NCI-H69 (cell line): Measurements from ENCODE around the gene KLHDC8A.
"Not testable (repeated sequence)": the region's sequence is repeated elsewhere in the genome, so short reads cannot be mapped to it uniquely, and the experiment has no call there.

ENCODE experiments used
- DNase-seq: peaks from one replicate; lab custom pipeline; 2025; lab: John Stamatoyannopoulos, UW

KLHDC8A gene

GRCh38 chr1:205356440-205357139 is at the start of gene KLHDC8A:
Gene KLHDC8A (minus strand): TSS chr1:205356922. CDS start chr1:205343604, 13,318 bp downstream.
- peak; percentile 97 for DNase-seq

DNA sequence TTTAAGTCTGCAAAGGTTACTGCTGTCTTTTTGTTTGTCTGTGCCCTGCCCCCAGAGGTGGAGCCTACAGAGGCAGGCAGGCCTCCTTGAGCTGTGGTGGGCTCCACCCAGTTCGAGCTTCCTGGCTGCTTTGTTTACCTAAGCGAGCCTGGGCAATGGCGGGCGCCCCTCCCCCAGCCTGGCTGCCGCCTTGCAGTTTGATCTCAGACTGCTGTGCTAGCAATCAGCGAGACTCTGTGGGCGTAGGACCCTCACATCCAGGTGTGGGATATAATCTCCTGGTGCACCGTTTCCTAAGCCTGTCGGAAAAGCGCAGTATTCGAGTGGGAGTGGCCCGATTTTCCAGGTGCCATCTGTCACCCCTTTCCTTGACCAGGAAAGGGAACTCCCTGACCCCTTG is 49.5 kb upstream of the KLHDC8A start:
- DNase-seq = not testable (repeated sequence)

DNA sequence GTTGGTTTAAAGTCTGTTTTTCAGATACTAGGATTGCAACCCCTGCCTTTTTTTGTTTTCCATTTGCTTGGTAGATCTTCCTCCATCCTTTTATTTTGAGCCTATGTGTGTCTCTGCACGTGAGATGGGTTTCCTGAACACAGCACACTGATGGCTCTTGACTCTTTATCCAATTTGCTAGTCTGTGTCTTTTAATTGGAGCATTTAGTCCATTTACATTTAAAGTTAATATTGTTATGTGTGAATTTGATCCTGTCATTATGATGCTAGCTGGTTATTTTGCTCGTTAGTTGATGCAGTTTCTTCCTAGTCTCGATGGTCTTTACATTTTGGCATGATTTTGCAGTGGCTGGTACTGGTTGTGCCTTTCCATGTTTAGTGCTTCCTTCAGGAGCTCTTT is 47.8 kb upstream of the KLHDC8A start:
- DNase-seq = not testable (repeated sequence)

- no peak for DNase-seq
Observed at GRCh38 chr1:205398586-205398985, 41.9 kb upstream of the KLHDC8A start.

GRCh38 chr1:205396967-205397616 is 40.4 kb upstream of the KLHDC8A start:
- peak; percentile 94 for DNase-seq

DNA sequence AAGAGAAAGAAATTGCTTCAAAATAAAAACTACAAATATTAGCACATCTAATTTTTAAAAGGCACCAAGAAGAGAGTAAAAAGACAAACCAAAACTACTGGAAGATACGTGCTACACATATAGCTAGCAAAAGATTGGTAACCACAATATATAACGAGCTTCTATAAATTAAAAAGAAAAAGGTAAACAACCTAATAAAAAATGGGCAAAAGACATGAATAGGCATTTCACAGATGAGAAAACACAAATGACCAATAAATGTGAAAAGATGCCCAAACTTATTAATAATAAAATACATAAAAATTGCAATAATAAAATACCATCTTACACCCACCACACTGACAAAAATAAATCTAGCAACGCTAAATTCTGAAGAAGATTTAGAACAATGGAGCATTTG is 38.9 kb upstream of the KLHDC8A start:
- DNase-seq = no peak

DNA sequence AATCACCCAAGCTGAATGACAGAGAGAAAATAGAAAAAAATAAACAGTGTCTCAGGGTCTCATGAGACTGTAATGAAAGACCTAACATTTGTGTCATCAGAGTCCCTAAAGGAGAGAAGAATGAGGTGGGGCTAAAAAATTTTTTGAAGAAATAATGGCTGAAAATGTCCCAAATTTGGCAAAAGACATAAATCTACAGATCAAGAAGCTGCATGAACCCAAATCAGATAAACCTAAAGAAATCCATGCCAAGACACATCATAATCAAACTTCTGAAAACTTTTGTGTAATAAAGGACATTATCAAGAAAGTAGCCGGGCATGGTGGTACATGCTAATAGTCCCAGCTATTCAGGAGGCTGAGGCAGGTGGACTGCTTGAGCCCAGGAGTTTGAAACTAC is 35.9 kb upstream of the KLHDC8A start:
- no peak for DNase-seq

DNA sequence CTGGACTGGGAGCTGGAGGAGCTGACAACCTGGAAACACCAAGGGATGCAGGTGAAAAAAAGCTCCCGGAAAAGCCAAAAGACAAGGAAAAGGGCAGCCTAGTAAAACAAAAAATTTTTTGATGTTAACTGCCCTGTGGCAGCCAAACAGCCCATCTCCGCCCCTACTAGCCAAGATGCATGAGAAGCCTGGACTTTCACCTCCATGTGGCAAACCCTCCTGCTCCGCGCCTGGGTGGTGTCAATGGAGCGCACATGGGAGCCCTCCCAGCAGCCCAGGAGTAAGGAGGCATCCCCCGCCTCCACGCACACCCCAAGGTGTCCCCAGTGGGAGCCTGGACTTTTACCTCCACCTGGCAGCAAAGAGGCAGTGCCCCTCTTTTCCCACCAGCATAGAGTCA is 34.7 kb upstream of the KLHDC8A start:
- no peak for DNase-seq

DNA sequence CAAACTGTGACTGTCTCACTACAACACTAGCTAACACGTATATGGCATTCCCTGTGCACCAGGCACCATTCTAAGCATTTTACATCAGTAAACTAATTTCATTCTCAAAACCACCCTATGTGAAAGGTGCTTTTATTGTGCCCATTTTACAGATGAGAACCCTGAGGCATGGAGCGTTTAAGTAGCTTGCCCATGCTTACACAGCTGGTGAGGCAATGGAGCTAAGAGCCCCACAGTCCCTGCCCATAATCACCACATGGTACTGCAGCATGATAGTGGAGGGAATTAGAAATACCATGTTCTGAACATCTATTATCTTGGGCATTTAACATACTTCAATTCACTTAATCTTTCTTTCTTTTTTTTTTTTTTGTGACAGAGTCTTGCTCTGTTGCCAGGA is 31.1 kb upstream of the KLHDC8A start:
- no peak for DNase-seq

GRCh38 chr1:205382990-205383389 is 26.3 kb upstream of the KLHDC8A start:
- DNase-seq = not testable (repeated sequence)

GRCh38 chr1:205382561-205382960 is 25.8 kb upstream of the KLHDC8A start:
- DNase-seq = no peak

DNA sequence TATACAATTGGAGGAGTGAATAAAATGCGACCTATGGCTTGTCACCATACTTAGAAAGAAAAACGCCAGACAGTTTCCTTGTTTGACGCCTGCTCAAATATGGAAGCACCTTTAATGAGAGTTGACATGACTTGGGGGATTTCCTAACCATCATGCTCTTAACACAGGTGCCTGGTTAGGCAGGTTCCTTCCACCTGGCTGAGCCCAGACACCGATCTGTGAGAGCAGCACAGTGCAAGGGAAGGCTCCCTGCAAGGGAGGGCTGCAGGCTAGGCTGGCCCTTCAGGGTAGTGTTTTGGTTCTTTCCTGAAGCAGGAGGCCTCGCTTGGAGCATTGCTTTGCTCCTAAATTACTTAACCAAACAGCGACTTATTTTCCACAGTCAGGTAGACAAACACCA is 24.6 kb upstream of the KLHDC8A start:
- DNase-seq = no peak

DNA sequence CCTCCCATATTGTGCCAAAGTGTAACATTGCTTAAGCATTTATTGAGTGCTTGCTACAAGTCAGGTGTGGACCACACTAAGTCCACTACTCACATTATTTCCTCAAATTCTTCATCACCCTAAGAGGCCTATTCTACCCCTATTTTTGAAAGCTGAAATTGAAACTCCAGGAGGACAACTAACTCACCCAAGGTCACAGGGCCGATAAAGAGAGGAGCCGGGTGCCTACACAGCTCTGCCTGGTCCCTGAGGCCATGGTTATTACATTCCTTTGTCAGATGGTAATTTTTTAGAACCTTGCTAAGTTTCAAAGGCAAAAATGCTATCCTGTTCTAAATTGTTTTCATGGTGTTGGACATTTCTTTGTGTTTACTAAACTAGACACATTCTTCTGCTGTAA is 24.2 kb upstream of the KLHDC8A start:
- DNase-seq = no peak

- no peak for DNase-seq
Observed at GRCh38 chr1:205379056-205379455, 22.3 kb upstream of the KLHDC8A start.

GRCh38 chr1:205377355-205377754 is 20.6 kb upstream of the KLHDC8A start:
- no peak for DNase-seq

DNA sequence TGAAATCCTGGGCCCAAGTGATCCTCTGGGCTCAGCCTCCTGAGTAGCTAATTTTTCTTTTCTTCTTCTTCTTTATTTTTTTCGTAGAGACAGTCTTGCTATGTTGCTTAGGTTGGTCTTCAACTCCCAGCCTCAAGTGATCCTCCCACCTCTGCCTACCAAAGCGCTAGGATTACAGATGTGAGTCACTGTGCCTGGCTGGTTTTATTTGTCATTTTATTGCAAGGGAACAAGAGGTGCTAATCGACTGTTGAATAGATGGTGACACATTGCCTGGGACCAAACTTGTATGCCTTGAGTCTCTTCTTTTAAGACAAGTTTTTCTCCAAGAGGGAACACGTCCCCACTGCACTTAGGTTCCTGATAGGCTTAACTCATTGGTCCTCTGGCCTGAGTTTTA is 20.0 kb upstream of the KLHDC8A start:
- DNase-seq = no peak

DNA sequence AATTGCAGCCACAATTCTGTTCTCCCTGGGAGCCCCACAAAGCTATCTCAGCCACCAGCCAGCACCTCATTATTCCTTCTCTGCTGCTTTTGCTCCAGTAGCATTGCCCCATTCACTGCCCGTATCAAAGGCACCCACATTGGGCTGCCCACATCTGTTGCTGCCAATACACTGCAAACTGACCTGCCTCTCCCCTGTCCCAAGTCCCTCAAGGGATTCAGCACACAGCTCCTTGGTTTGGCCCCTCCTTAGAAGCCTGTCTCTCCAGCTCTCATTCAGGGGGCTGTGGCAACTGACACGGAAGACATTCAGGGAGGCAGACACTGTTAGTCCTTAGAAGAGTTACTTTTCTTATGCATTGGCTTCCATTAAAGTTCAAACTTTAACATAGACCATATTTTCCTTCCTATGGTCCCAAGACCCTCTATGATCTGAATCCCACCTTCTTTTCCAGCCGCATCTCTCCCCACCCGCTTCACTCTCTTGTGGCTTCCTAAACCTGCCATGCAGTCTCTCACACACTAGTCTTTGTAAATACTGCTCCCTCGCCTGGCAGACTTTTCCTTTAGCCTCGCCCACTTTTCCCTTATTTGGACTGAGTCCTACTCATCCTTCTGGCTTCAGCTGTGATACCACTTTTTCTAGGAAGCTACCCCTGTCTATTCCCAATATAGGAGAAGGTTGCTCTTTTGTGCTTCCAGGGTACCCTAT is 19.3 kb upstream of the KLHDC8A start:
- peak; percentile 91 for DNase-seq

DNA sequence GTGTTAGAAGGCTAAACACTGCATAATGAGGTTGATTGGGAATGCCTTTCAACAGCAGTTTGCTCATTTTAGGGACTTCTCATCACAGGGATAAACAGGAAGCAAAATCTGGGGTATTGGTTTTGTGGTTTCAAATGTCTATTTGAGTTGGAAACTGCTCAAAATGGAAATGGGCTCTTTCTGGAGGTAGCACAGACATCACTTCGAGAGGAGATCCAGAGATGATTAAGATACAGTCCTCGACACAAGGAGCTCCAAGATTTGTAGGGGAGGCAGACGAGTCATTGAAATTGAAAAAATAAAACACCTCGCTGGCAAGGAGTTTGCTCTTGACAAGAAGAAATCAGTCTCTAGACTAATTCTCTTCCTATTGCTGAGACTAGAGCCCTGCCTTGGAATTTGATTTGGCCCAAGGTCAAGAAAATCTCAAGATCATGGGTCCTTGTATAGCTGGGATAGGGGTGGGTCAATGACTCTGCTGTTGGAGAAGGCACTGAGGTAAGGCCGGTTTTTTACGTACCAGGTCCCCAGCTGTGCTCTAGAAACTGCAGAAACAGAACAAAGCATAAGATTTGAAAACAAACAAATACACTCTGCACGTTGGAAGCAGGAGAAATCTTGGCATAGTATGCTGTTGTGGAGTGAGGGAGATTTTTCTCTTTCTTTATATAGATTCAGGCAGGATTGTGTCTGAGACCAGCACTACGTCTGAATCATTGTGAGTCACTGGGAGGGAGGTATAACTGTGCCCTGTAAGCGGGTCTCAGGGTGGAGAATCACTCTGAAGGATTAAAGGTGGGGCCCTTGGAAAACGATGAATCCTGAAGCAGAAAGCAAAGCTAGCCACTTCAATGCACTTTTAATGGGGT is 17.7 kb upstream of the KLHDC8A start:
- DNase-seq = peak; percentile 60

GRCh38 chr1:205373798-205374175 is 17.1 kb upstream of the KLHDC8A start:
- peak; percentile 60 for DNase-seq

DNA sequence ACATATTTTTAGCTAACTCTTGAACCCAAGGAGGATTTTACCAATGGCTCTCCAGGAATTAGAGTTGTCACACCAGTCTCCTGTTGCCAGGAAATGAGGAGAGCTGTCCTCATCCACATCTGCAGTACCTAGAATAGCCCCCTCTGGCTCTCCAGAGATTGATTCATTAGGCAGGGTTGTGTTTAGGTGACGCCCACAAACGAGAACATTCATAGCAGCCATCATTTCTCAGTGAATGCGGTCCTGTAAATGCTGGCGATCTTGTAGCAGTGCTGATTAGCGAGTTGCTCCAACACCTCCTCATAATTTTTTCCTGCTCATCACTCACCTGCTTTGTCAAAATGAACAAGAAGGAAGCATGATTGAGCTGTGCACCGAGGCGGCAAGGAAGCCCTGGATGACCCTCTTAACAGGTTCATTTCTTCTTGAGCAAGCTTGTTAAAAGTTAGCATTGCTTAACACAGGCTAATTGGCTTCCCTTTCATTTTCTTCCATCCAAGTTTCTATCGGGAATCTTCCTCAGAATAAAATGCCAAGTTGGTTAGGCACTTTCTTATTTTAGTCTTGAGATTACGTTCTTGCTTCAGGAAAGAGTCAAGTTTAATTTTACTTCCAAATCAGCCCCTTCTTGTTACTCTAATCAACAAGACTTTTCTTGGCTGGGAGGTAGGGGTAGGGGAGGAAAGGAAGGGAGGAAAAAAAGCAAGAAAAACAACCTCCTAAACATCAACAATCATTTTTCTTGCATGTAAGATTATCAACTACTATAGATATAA is 16.5 kb upstream of the KLHDC8A start:
- peak; percentile 46 for DNase-seq

DNA sequence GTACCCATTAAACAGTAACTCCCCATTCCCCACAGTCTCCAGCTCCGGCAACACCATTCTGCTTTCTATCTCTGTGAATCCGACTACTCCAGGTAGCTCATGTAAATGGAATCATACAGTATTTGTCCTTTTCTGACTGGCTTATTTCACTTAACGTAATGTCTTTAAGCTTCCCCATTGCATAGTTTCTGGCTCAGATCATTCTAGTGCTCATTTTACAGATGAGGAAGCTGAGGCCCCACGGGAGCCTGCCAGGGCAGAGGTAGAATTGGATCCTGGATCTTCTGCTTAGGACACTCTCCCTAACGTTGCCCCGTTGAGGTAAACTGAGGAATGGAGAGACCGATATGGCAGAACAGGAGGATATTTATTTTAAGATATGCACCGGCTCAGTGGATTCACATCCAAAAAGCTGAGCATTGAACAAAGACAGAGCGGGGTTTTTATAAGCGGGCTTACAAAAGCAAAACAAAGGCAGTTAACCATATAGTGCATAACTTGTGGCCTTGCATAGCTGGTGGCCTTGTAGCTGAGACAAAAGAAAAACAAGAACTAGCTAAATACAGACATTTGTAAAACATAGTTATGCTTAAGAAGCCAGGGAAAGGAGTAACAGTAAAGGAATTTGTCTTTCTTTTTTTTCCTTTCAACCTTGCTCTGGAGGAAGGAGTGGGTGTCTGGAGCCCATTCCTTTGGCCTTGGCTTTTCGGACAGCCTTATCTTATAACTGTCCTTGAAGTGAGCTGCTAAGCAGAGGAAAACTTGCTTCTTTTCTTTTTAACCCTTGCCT is 15.3 kb upstream of the KLHDC8A start:
- DNase-seq = no peak
